ENCODE results near the gene VMP1. TPM values are rescaled to one million over a fixed set of nuclear protein-coding genes. Genes with fewer than 3 reads are reported as not detected.

Gene VMP1
- total RNA-seq, 1 experiment from 2014 or later: 107 TPM

DNA sequence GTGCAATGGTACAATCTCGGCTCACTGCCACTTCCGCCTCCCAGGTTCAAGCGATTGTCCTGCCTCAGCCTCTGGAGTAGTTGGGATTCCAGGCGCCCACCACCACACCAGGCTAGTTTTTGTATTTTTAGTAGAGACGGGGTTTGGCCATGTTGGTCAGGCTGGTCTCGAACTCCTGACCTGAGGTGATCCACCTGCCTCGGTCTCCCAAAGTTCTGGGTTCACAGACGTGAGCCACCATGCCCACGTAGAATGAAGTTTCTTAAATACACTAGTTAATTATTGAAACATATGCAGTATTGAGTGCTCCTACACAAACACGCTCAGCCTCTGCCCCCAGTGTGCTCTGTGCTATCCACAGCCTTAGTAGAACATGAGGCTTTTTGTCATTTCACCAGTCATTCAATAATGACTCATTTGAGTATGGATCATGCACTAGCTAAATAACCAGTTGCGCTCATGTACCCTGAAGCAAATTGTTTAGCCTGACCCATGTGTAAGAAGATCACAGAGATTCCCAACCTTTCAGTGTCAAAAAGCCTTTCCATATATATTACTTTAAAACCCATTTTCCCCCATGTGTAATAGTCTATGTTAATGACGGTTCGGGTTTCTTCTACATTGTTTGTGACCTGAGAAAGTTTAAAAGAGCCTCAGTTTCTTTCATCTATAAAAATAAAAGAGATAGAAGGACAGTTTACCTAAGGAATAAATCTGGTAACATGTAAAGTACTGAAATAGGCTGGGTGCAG is 135.6 kb downstream of the VMP1 start:
- CTCF ChIA-PET: interaction anchor here (0.6 kb wide), 1 partner anchor 88 kb away, joined by 4 read pairs; no protein-coding TSS in a partner anchor
- POLR2A ChIA-PET (ENCODE audit: low non-redundant PET): no interaction called here
- DNase-seq (ENCODE audit: low spot score): no peak

DNA sequence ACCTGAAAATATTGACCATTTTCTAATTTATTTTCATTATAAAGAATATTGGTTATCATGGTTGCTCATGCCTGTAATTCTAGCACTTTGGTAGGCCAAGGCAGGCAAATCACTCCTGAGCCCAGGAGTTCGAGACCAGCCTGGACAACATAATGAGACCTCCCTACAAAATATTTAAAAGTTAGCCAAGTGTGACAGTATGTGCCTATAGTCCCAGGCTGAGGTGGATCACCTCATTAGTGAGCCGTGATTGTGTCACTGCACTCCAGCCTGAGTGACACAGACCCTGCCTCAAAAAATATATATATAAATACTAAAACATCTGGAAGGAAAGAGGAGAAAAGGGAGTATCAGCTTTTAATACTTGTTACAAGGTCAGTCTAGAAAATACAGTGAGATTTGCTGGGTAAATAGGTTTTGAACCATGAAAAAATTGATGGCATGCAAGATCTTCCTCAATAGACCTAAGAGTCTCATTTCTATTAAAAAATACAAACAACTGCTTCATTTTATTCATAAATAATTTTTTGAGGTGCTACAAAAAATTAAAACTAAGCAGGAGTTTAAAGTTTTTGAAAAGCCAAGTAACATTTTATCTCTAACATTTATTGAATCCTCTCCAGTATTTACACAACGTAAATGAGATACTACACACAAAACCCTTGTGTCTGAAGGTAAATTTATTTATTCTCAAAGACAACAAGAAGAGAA is 137.6 kb downstream of the VMP1 start:
- Histone ChIP-seq H3K9me3 (ENCODE audit: low read depth, low read length, poor library complexity, severe bottlenecking) (no peaks in the 10 kb centered on the region), H3K27ac (ENCODE audit: low read depth, low read length, poor library complexity, severe bottlenecking) (peak overlapping the region; percentile 32), H3K27me3 (replicated peaks; ENCODE audit: insufficient read depth, low read depth, low read length, poor library complexity) (no peaks in the 10 kb centered on the region), H3K36me3 (ENCODE audit: insufficient read depth, low read length, poor library complexity, severe bottlenecking) (peaks cover 9% of the 10 kb centered on the region), H3K4me1 (ENCODE audit: insufficient read depth, low read length, poor library complexity, severe bottlenecking) (peaks cover 21% of the 10 kb centered on the region), H3K4me3 (ENCODE audit: low read depth, low read length, poor library complexity, severe bottlenecking) (no peak overlapping the region)
- no TSS peak for BruUV-seq (replicated peaks)
- DNase-seq (ENCODE audit: low spot score): no peak
- ChIA-PET POLR2A (ENCODE audit: low non-redundant PET) (interaction anchor here (0.7 kb wide), 1 partner anchor 393 kb away, joined by 3 read pairs; no protein-coding TSS in a partner anchor), CTCF (no interaction called here)
- intact Hi-C loops (cut with micrococcal nuclease; ENCODE audit: unreplicated experiment): no loop called here
- TF ChIP-seq, protein P1, sequence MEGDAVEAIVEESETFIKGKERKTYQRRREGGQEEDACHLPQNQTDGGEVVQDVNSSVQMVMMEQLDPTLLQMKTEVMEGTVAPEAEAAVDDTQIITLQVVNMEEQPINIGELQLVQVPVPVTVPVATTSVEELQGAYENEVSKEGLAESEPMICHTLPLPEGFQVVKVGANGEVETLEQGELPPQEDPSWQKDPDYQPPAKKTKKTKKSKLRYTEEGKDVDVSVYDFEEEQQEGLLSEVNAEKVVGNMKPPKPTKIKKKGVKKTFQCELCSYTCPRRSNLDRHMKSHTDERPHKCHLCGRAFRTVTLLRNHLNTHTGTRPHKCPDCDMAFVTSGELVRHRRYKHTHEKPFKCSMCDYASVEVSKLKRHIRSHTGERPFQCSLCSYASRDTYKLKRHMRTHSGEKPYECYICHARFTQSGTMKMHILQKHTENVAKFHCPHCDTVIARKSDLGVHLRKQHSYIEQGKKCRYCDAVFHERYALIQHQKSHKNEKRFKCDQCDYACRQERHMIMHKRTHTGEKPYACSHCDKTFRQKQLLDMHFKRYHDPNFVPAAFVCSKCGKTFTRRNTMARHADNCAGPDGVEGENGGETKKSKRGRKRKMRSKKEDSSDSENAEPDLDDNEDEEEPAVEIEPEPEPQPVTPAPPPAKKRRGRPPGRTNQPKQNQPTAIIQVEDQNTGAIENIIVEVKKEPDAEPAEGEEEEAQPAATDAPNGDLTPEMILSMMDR (conservative IDR thresholded peaks at IDR 0.05; ENCODE audit: low read depth, low read length): no peak
- TF ChIP-seq EZH2 (IDR thresholded peaks at IDR 0.05; ENCODE audit: borderline replicate concordance, low read depth, low read length, poor library complexity, severe bottlenecking): no peak

More for the DNA sequence above, 135.6 kb downstream of the VMP1 start:
- peaks cover 13% of the 10 kb centered on the region for H3K36me3 ChIP-seq (ENCODE audit: insufficient read depth, low read length, poor library complexity, severe bottlenecking)
- no peak overlapping the region for H3K4me3 ChIP-seq (ENCODE audit: low read depth, low read length, poor library complexity, severe bottlenecking)
- H3K27me3 ChIP-seq (replicated peaks; ENCODE audit: insufficient read depth, low read depth, low read length, poor library complexity): no peaks in the 10 kb centered on the region
- TF ChIP-seq EZH2 (IDR thresholded peaks at IDR 0.05; ENCODE audit: borderline replicate concordance, low read depth, low read length, poor library complexity, severe bottlenecking): no peak
- TF ChIP-seq, protein P1 (conservative IDR thresholded peaks at IDR 0.05; ENCODE audit: low read depth, low read length): no peak
- H3K27ac ChIP-seq (ENCODE audit: low read depth, low read length, poor library complexity, severe bottlenecking): peak overlapping the region; percentile 10
- intact Hi-C loops (cut with micrococcal nuclease; ENCODE audit: unreplicated experiment): no loop called here
- BruUV-seq (replicated peaks): no TSS peak
- peaks cover 23% of the 10 kb centered on the region for H3K4me1 ChIP-seq (ENCODE audit: insufficient read depth, low read length, poor library complexity, severe bottlenecking)
- no peaks in the 10 kb centered on the region for H3K9me3 ChIP-seq (ENCODE audit: low read depth, low read length, poor library complexity, severe bottlenecking)

DNA sequence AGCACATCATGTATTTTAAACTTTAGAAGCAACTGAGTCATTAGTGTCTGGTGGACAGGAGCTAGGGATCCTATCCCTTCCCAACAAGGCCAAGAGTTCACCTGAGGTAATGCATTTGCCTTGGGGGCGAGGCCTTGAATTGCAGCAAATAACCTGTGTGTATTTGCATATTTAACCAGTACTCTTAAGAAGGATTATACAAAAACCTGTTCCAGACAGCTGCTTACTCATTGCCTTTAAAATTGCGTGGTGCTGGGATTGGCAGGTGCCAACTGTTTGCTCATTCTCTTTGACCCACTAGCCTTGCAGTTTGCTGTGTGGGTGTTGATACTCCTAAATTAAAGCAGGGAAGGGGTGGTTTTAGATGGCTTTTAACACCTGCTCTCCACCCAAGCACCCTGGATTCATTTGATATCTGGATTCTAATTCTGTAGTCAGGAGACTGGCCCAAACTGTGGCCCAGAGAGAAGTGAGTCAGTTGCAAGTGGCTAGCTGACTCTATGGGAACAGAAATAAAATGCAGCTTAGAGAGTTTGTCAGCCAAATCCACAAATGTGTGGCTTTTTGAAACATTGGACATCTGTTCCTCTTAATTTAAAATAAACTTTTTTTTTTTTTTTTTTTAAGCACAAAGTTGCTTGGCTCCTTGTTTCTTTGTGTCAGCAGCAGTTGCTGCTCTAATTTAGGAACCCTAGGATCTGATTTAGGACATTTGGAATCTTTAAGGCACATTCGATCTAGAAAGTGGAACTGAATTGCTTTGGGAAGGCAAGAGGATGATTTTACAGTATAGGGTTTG is 138.3 kb downstream of the VMP1 start:
- Histone ChIP-seq H3K9me3 (ENCODE audit: low read depth, low read length, poor library complexity, severe bottlenecking) (no peaks in the 10 kb centered on the region), H3K4me3 (ENCODE audit: low read depth, low read length, poor library complexity, severe bottlenecking) (no peak overlapping the region), H3K4me1 (ENCODE audit: insufficient read depth, low read length, poor library complexity, severe bottlenecking) (peaks cover 14% of the 10 kb centered on the region), H3K27me3 (replicated peaks; ENCODE audit: insufficient read depth, low read depth, low read length, poor library complexity) (no peaks in the 10 kb centered on the region), H3K36me3 (ENCODE audit: insufficient read depth, low read length, poor library complexity, severe bottlenecking) (peaks cover 2% of the 10 kb centered on the region), H3K27ac (ENCODE audit: low read depth, low read length, poor library complexity, severe bottlenecking) (peak overlapping the region; percentile 32)
- BruUV-seq (replicated peaks): no TSS peak
- TF ChIP-seq EZH2 (IDR thresholded peaks at IDR 0.05; ENCODE audit: borderline replicate concordance, low read depth, low read length, poor library complexity, severe bottlenecking): no peak
- TF ChIP-seq, protein P1 (conservative IDR thresholded peaks at IDR 0.05; ENCODE audit: low read depth, low read length): no peak
- DNase-seq (ENCODE audit: low spot score): no peak
- ChIA-PET CTCF (no interaction called here), POLR2A (ENCODE audit: low non-redundant PET) (interaction anchor here (0.7 kb wide), 1 partner anchor 393 kb away, joined by 3 read pairs; no protein-coding TSS in a partner anchor)
- intact Hi-C loops (cut with micrococcal nuclease; ENCODE audit: unreplicated experiment): no loop called here

All from A673 (cell line).